Measurements from ENCODE around the gene TBX4. TPM values are rescaled to one million over a fixed set of nuclear protein-coding genes. Genes with fewer than 3 reads are reported as not detected.
"Not testable (repeated sequence)": the region's sequence is repeated elsewhere in the genome, so short reads cannot be mapped to it uniquely, and the experiment has no call there.

The TBX4 gene
- polyA plus RNA-seq, 2 donors = 0.01 TPM; not detected in 1

GRCh38 chr17:61442136-61442775 is 10.0 kb upstream of the TBX4 start:
- no peak overlapping the region for H3K4me3 ChIP-seq (ENCODE audit: low read depth in 1 of 2, low read length in 2 of 2)
- H3K9me3 ChIP-seq (ENCODE audit: control insufficient read depth in 2 of 2, insufficient read depth in 1 of 2, low read depth in 1 of 2, low read length in 1 of 2) = peaks cover 0 to 3% of the 10 kb centered on the region in 2 donors
- H3K36me3 ChIP-seq (ENCODE audit: control insufficient read depth in 2 of 2, insufficient read depth in 2 of 2, low read length in 1 of 2) = no peaks in the 10 kb centered on the region
- H3K27me3 ChIP-seq (ENCODE audit: control insufficient read depth in 1 of 2, insufficient read depth in 2 of 2, low read length in 2 of 2) = no peaks in the 10 kb centered on the region
- H3K27ac ChIP-seq (ENCODE audit: low read depth in 2 of 2, low read length in 1 of 2) = no peak overlapping the region
- WGBS, 2 donors = 52 to 58% methylated on average over 4 of the region's 4 CpGs
- H3K4me1 ChIP-seq (ENCODE audit: control insufficient read depth in 2 of 2, insufficient read depth in 2 of 2, low read length in 1 of 2) = peaks cover 0 to 5% of the 10 kb centered on the region in 2 donors

- no peaks in the 10 kb centered on the region for H3K36me3 ChIP-seq (ENCODE audit: control insufficient read depth in 2 of 2, insufficient read depth in 2 of 2, low read length in 1 of 2)
- no peak overlapping the region for H3K27ac ChIP-seq (ENCODE audit: low read depth in 2 of 2, low read length in 1 of 2)
- 65 to 80% methylated on average over 11 of the region's 11 CpGs for WGBS, 2 donors
- H3K9me3 ChIP-seq (ENCODE audit: control insufficient read depth in 2 of 2, insufficient read depth in 1 of 2, low read depth in 1 of 2, low read length in 1 of 2) = peaks cover 0 to 3% of the 10 kb centered on the region in 2 donors
- H3K4me1 ChIP-seq (ENCODE audit: control insufficient read depth in 2 of 2, insufficient read depth in 2 of 2, low read length in 1 of 2) = peaks cover 0 to 5% of the 10 kb centered on the region in 2 donors
- no peak overlapping the region for H3K4me3 ChIP-seq (ENCODE audit: low read depth in 1 of 2, low read length in 2 of 2)
- H3K27me3 ChIP-seq (ENCODE audit: control insufficient read depth in 1 of 2, insufficient read depth in 2 of 2, low read length in 2 of 2) = no peaks in the 10 kb centered on the region
Measured at GRCh38 chr17:61442878-61443474, 9.2 kb upstream of the TBX4 start.

DNA sequence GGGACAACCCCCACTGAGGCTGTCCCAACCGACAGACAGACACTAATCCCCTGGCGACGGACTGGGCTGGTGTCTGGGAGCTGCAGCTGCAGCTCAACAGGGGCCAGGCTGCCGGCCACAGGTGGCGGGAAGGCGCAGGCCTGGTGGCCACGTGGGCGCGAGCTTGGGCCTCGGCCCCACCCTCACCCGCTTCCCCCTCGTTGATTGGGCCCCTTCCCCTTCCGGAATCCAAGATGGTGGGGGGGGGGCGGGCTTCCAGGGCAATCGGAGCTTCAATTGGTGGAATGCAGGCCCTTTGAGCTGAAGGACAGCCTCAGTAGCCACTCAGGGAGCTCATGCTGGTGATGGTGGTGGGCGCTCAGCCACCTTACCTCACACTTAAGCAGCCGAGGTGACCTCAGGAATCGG is 8.7 kb upstream of the TBX4 start:
- peaks cover 0 to 3% of the 10 kb centered on the region in 2 donors for H3K9me3 ChIP-seq (ENCODE audit: control insufficient read depth in 2 of 2, insufficient read depth in 1 of 2, low read depth in 1 of 2, low read length in 1 of 2)
- no peak overlapping the region for H3K4me3 ChIP-seq (ENCODE audit: low read depth in 1 of 2, low read length in 2 of 2)
- WGBS, 2 donors = 84 to 88% methylated on average over 17 to 18 of the region's 18 CpGs
- H3K36me3 ChIP-seq (ENCODE audit: control insufficient read depth in 2 of 2, insufficient read depth in 2 of 2, low read length in 1 of 2) = no peaks in the 10 kb centered on the region
- no peak overlapping the region for H3K27ac ChIP-seq (ENCODE audit: low read depth in 2 of 2, low read length in 1 of 2)
- H3K4me1 ChIP-seq (ENCODE audit: control insufficient read depth in 2 of 2, insufficient read depth in 2 of 2, low read length in 1 of 2) = peaks cover 0 to 5% of the 10 kb centered on the region in 2 donors
- no peaks in the 10 kb centered on the region for H3K27me3 ChIP-seq (ENCODE audit: control insufficient read depth in 1 of 2, insufficient read depth in 2 of 2, low read length in 2 of 2)

GRCh38 chr17:61444075-61444474 is 8.1 kb upstream of the TBX4 start:
- WGBS, 2 donors = 72 to 78% methylated on average over 13 of the region's 13 CpGs
- no peak overlapping the region for H3K27ac ChIP-seq (ENCODE audit: low read depth in 2 of 2, low read length in 1 of 2)
- no peaks in the 10 kb centered on the region for H3K27me3 ChIP-seq (ENCODE audit: control insufficient read depth in 1 of 2, insufficient read depth in 2 of 2, low read length in 2 of 2)
- H3K4me3 ChIP-seq (ENCODE audit: low read depth in 1 of 2, low read length in 2 of 2) = no peak overlapping the region
- H3K4me1 ChIP-seq (ENCODE audit: control insufficient read depth in 2 of 2, insufficient read depth in 2 of 2, low read length in 1 of 2) = peaks cover 0 to 5% of the 10 kb centered on the region in 2 donors
- peaks cover 0 to 3% of the 10 kb centered on the region in 2 donors for H3K9me3 ChIP-seq (ENCODE audit: control insufficient read depth in 2 of 2, insufficient read depth in 1 of 2, low read depth in 1 of 2, low read length in 1 of 2)
- H3K36me3 ChIP-seq (ENCODE audit: control insufficient read depth in 2 of 2, insufficient read depth in 2 of 2, low read length in 1 of 2) = no peaks in the 10 kb centered on the region

DNA sequence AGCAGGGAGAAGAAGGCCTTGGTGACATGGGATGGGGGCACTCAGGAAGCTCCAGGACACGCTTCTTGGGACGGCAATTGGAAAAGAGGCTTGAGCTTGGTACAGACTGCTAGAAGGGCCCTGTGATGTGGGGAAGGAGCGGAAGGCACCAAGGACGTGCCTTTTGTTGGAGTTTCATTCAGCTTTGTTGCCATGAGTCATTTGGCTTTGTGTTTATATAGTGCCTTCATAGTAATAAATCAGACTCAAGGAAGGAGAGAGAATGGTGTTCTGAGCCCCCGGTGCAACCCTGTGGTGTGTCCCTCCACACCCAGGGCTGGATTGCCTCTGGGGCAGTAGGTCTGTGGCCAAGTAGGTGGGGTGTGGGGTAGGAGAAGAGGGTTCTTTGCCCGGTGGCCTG is 7.4 kb upstream of the TBX4 start:
- WGBS, 2 donors = 51 to 62% methylated on average over 6 of the region's 6 CpGs
- Histone ChIP-seq H3K9me3 (ENCODE audit: control insufficient read depth in 2 of 2, insufficient read depth in 1 of 2, low read depth in 1 of 2, low read length in 1 of 2) (peaks cover 0 to 3% of the 10 kb centered on the region in 2 donors), H3K36me3 (ENCODE audit: control insufficient read depth in 2 of 2, insufficient read depth in 2 of 2, low read length in 1 of 2) (no peaks in the 10 kb centered on the region), H3K27me3 (ENCODE audit: control insufficient read depth in 1 of 2, insufficient read depth in 2 of 2, low read length in 2 of 2) (no peaks in the 10 kb centered on the region), H3K4me1 (ENCODE audit: control insufficient read depth in 2 of 2, insufficient read depth in 2 of 2, low read length in 1 of 2) (peaks cover 0 to 5% of the 10 kb centered on the region in 2 donors), H3K27ac (ENCODE audit: low read depth in 2 of 2, low read length in 1 of 2) (no peak overlapping the region), H3K4me3 (ENCODE audit: low read depth in 1 of 2, low read length in 2 of 2) (no peak overlapping the region)

DNA sequence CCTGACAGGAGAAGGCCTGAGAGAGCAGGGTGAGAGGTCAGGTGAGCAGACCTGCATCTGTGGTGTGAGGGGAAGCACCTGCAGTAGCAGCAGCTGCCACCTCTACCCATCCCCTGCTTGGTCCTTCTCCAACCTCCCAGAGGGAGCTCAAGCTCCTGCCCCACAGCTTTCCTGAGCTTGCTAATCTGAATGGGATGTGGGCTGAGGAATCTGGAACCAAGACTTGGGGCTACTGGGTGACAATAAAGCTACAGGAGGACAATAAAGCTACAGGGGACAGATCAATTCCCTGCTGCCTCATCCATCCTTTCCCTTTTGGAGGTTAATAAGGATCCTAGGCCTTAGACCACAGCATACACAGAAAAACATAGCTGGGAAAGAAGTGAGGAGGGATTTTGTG is 4.9 kb upstream of the TBX4 start:
- no peak overlapping the region for H3K27ac ChIP-seq (ENCODE audit: low read depth in 2 of 2, low read length in 1 of 2)
- peaks cover 0 to 8% of the 10 kb centered on the region in 2 donors for H3K27me3 ChIP-seq (ENCODE audit: control insufficient read depth in 1 of 2, insufficient read depth in 2 of 2, low read length in 2 of 2)
- H3K4me1 ChIP-seq (ENCODE audit: control insufficient read depth in 2 of 2, insufficient read depth in 2 of 2, low read length in 1 of 2) = peaks cover 10 to 11% of the 10 kb centered on the region in 2 donors

DNA sequence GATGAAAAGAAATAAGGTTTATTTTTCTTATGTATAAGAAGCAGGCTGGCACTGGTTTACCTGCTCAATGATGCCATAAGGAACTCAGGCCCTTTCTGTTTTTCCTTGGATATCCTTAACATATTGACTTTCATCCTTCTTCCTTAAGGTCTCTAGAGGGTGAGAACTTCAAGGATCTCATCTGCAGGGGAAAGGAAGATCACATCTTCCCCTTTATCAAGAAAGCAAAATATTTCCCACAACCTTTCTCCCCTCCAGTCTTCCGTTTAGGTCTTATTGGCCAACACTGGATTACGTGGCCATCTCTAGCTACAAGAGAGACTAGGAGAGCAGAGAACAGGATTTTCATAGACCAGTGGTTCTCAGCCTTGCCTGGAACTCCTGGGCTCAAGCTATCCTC is 4.2 kb upstream of the TBX4 start:
- Histone ChIP-seq H3K27me3 (ENCODE audit: control insufficient read depth in 1 of 2, insufficient read depth in 2 of 2, low read length in 2 of 2) (peaks cover 0 to 12% of the 10 kb centered on the region in 2 donors), H3K36me3 (ENCODE audit: control insufficient read depth in 2 of 2, insufficient read depth in 2 of 2, low read length in 1 of 2) (no peaks in the 10 kb centered on the region), H3K4me3 (ENCODE audit: low read depth in 1 of 2, low read length in 2 of 2) (no peak overlapping the region), H3K4me1 (ENCODE audit: control insufficient read depth in 2 of 2, insufficient read depth in 2 of 2, low read length in 1 of 2) (peaks cover 11 to 12% of the 10 kb centered on the region in 2 donors), H3K9me3 (ENCODE audit: control insufficient read depth in 2 of 2, insufficient read depth in 1 of 2, low read depth in 1 of 2, low read length in 1 of 2) (no peaks in the 10 kb centered on the region), H3K27ac (ENCODE audit: low read depth in 2 of 2, low read length in 1 of 2) (no peak overlapping the region)
- 82 to 89% methylated on average over 2 of the region's 2 CpGs for WGBS, 2 donors

More for the DNA sequence above, 4.9 kb upstream of the TBX4 start:
- Histone ChIP-seq H3K36me3 (ENCODE audit: control insufficient read depth in 2 of 2, insufficient read depth in 2 of 2, low read length in 1 of 2) (no peaks in the 10 kb centered on the region), H3K4me3 (ENCODE audit: low read depth in 1 of 2, low read length in 2 of 2) (no peak overlapping the region), H3K9me3 (ENCODE audit: control insufficient read depth in 2 of 2, insufficient read depth in 1 of 2, low read depth in 1 of 2, low read length in 1 of 2) (no peaks in the 10 kb centered on the region)

GRCh38 chr17:61449140-61449539 is 3.1 kb upstream of the TBX4 start:
- Histone ChIP-seq H3K27me3 (ENCODE audit: control insufficient read depth in 1 of 2, insufficient read depth in 2 of 2, low read length in 2 of 2) (peaks cover 0 to 14% of the 10 kb centered on the region in 2 donors), H3K4me1 (ENCODE audit: control insufficient read depth in 2 of 2, insufficient read depth in 2 of 2, low read length in 1 of 2) (peaks cover 10 to 12% of the 10 kb centered on the region in 2 donors)
- 83 to 95% methylated on average over 4 of the region's 4 CpGs for WGBS, 2 donors
- H3K36me3 ChIP-seq (ENCODE audit: control insufficient read depth in 2 of 2, insufficient read depth in 2 of 2, low read length in 1 of 2); H3K9me3 ChIP-seq (ENCODE audit: control insufficient read depth in 2 of 2, insufficient read depth in 1 of 2, low read depth in 1 of 2, low read length in 1 of 2); H3K27ac ChIP-seq (ENCODE audit: low read depth in 2 of 2, low read length in 1 of 2); H3K4me3 ChIP-seq (ENCODE audit: low read depth in 1 of 2, low read length in 2 of 2): not testable (repeated sequence)

- H3K4me3 ChIP-seq (ENCODE audit: low read depth in 1 of 2, low read length in 2 of 2) = no peak overlapping the region
- peaks cover 0 to 22% of the 10 kb centered on the region in 2 donors for H3K27me3 ChIP-seq (ENCODE audit: control insufficient read depth in 1 of 2, insufficient read depth in 2 of 2, low read length in 2 of 2)
- H3K36me3 ChIP-seq (ENCODE audit: control insufficient read depth in 2 of 2, insufficient read depth in 2 of 2, low read length in 1 of 2) = no peaks in the 10 kb centered on the region
- peaks cover 0 to 8% of the 10 kb centered on the region in 2 donors for H3K9me3 ChIP-seq (ENCODE audit: control insufficient read depth in 2 of 2, insufficient read depth in 1 of 2, low read depth in 1 of 2, low read length in 1 of 2)
- no peak overlapping the region for H3K27ac ChIP-seq (ENCODE audit: low read depth in 2 of 2, low read length in 1 of 2)
- H3K4me1 ChIP-seq (ENCODE audit: control insufficient read depth in 2 of 2, insufficient read depth in 2 of 2, low read length in 1 of 2) = peaks cover 6 to 12% of the 10 kb centered on the region in 2 donors
- WGBS, 2 donors = 89 to 90% methylated on average over 9 of the region's 9 CpGs
Measured at GRCh38 chr17:61449707-61450640, 2.2 kb upstream of the TBX4 start.

All from esophagus (tissue), 2 donors.